Bronchial epithelial cell (primary cell): ENCODE results near the gene SPACDR. TPM values are rescaled to one million over a fixed set of nuclear protein-coding genes. Genes with fewer than 3 reads are reported as not detected.

Experiments used
- DNase-seq: peaks from one replicate; pipeline ENCODE4 v3.0.0-alpha.2; 2010; ENCODE audit warnings: low read depth
- FAIRE-seq: peaks from 2 replicates; lab custom pipeline; 2011; peaks lifted over from hg19 to GRCh38; lab: Jason Lieb, UNC
- H3K27me3 ChIP-seq: 2 replicates; pipeline ENCODE4 v1.5.1; 2011; ENCODE audit warnings: low read length; ENCODE audit not compliant: control insufficient read depth, insufficient read depth
- H3K36me3 ChIP-seq: 2 replicates; pipeline ENCODE4 v1.5.1; 2011; ENCODE audit warnings: low read length; ENCODE audit not compliant: control insufficient read depth, insufficient read depth
- H3K4me3 ChIP-seq: 2 replicates; pipeline ENCODE4 v1.5.1; 2011; ENCODE audit warnings: mild to moderate bottlenecking, low read depth, low read length, control low read depth
- CTCF ChIP-seq: IDR thresholded peaks from 2 replicates; pipeline ENCODE4 v1.5.1; 2011; ENCODE audit warnings: mild to moderate bottlenecking, moderate library complexity, low read length, control low read depth, inconsistent platforms; ENCODE audit not compliant: insufficient read depth, severe bottlenecking
- total RNA-seq: library from RNA; depleted of rRNA; stranded (reverse); fragments of >200 nt; gene quantifications from 2 replicates; pipeline ENCODE4 v1.2.1, GENCODE V29; 2014

Gene SPACDR
- total RNA-seq, 1 donor from 2014 or later = 0.53 TPM

GRCh38 chr7:100434297-100435144 lies 29.5 kb downstream of the SPACDR start:
- peaks cover 11% of the 10 kb centered on the region for H3K36me3 ChIP-seq
- no peaks in the 10 kb centered on the region for H3K27me3 ChIP-seq
- DNase-seq = no peak
- no peak for TF ChIP-seq CTCF
- peak overlapping the region; percentile 69 for H3K4me3 ChIP-seq
- FAIRE-seq = no peak

- H3K4me3 ChIP-seq = no peak overlapping the region
- DNase-seq = no peak
- H3K36me3 ChIP-seq = peaks cover 11% of the 10 kb centered on the region
- FAIRE-seq = no peak
- no peaks in the 10 kb centered on the region for H3K27me3 ChIP-seq
- TF ChIP-seq CTCF = no peak
These were observed 30.3 kb downstream of the SPACDR start for GRCh38 chr7:100433592-100434296.

GRCh38 chr7:100433276-100433591 lies 30.8 kb downstream of the SPACDR start:
- DNase-seq (no peak), FAIRE-seq (no peak)
- no peak for TF ChIP-seq CTCF
- Histone ChIP-seq H3K36me3 (peaks cover 11% of the 10 kb centered on the region), H3K4me3 (no peak overlapping the region), H3K27me3 (no peaks in the 10 kb centered on the region)

- Histone ChIP-seq H3K36me3 (peaks cover 11% of the 10 kb centered on the region), H3K4me3 (no peak overlapping the region), H3K27me3 (no peaks in the 10 kb centered on the region)
- no peak for FAIRE-seq
- TF ChIP-seq CTCF = no peak
- DNase-seq = no peak
These were observed 31.3 kb downstream of the SPACDR start for GRCh38 chr7:100432621-100433275.

GRCh38 chr7:100432053-100432452 lies 32.0 kb downstream of the SPACDR start:
- FAIRE-seq (no peak), DNase-seq (no peak)
- no peak for TF ChIP-seq CTCF
- no peaks in the 10 kb centered on the region for H3K27me3 ChIP-seq
- peaks cover 11% of the 10 kb centered on the region for H3K36me3 ChIP-seq
- H3K4me3 ChIP-seq = no peak overlapping the region
